GM18519 (cell line): ENCODE measurements around the gene CAPN3.
"Not testable (repeated sequence)": the region's sequence is repeated elsewhere in the genome, so short reads cannot be mapped to it uniquely, and the experiment has no call there.

ENCODE experiments used
- ATAC-seq: cut with Tn5 transposase; IDR thresholded peaks from one replicate; pipeline ENCODE4 v1.9.1; 2021; ENCODE audit warnings: mild to moderate bottlenecking, moderate library complexity; ENCODE audit not compliant: unreplicated experiment, low FRiP score

CAPN3 gene

GRCh38 chr15:42359249-42359648 is at the start of gene CAPN3:
Gene CAPN3 (plus strand): TSS chr15:42359501. CDS start chr15:42359806, 305 bp downstream.
- no peak for ATAC-seq

GRCh38 chr15:42313463-42313862 is 45.8 kb upstream of the CAPN3 start:
- ATAC-seq = no peak

DNA sequence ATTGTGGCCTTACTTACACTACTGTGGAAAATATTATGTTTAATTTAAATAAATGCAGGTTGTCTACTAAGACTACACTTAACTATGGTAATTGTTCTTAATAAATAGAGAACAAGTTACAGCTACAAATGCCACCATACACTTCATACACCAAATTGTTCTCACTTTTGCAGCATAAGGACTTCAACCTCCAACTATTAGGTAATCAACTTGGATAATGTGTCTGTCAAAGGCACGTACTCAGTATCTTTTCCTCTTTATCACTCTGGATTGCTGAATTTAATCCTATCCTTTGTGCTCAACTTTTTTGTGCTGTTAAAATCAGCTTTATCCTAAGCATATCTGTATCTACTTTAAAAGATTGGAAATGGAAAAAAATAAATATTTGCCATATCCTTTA is 44.5 kb upstream of the CAPN3 start:
- no peak for ATAC-seq

- no peak for ATAC-seq
Observed at GRCh38 chr15:42315521-42315920, 43.8 kb upstream of the CAPN3 start.

DNA sequence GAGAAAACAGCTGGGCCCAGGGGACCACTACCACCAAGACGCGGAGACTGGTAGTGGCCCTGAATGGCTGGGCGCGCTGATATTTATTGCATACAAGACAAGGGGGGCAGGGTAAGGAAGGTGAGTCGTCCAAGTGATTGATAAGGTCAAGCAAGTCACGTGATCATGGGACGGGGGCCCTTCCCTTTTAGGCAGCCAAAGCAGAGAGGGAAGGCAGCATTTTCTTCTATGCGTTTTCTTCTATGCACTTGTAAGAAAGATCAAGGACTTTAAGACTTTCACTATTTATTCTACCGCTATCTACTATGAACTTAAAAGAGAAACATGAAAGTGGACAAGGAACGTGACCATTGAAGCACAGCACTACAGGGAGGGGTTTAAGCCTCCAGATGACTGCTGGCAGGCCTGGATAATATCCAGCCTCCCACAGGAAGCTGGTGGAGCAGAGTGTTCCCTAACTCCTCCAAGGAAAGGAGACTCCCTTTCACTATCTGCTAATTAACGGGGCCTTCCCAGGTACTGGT is 43.0 kb upstream of the CAPN3 start:
- not testable (repeated sequence) for ATAC-seq

- ATAC-seq = no peak
Observed at GRCh38 chr15:42319206-42319605, 40.1 kb upstream of the CAPN3 start.

DNA sequence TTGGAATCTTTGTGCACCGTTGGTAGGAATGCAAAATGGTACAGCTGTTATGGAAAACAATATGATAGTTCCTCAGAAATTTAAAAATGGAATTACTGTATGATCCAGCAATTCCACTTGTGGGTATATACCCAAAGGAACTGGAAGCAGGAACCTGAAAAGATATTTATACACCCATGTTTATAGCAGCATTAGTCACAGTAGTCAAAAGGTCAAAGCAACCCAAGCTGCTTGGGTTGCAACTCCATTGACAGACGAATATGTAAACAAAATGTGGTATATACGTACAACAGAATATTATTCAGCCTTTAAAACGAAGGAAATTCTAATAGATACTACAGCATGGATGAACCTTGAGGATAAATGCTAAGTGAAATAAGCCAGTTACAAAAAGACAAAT is 35.0 kb upstream of the CAPN3 start:
- no peak for ATAC-seq

- ATAC-seq = no peak
Observed at GRCh38 chr15:42329161-42329560, 30.1 kb upstream of the CAPN3 start.

DNA sequence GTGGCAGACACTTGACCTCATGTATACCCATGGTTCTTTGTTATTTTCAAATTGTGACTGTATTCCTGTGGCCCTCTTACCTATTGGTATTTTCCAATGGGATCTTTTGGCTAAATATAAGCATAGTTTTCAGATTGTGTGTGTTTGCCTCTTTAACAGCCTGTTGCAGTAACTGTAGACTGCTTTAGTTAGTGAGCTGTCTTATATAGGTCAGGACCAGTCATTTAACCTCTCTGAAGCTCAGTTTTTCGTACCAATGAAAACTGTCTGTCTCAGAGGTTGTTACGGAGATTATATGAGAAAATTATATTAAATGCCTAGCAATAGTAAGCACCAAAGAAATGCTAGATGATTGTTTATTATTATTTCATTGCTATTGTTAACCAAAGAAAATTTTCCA is 29.3 kb upstream of the CAPN3 start:
- no peak for ATAC-seq

- no peak for ATAC-seq
Observed at GRCh38 chr15:42331235-42331634, 28.1 kb upstream of the CAPN3 start.

GRCh38 chr15:42332331-42332730 is 27.0 kb upstream of the CAPN3 start:
- no peak for ATAC-seq

DNA sequence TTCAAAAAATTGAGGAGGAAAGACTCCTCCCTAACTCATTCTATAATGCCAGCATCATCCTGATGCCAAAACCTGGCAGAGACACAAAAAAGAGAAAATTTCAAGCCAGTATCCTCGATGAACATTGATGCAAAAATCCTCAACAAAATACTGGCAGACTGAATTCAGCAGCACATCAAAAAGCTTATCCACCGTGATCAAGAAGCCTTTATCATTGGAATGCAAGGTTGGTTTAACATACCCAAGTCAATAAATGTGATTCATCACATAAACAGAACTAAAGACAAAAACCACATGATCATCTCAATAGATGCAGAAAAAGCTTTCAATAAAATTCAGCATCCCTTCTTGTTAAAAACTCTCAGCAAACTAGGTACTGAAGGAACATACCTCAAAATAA is 24.2 kb upstream of the CAPN3 start:
- ATAC-seq = no peak

- ATAC-seq = not testable (repeated sequence)
Observed at GRCh38 chr15:42336650-42337049, 22.7 kb upstream of the CAPN3 start.

- ATAC-seq = not testable (repeated sequence)
Observed at GRCh38 chr15:42337104-42337503, 22.2 kb upstream of the CAPN3 start.

DNA sequence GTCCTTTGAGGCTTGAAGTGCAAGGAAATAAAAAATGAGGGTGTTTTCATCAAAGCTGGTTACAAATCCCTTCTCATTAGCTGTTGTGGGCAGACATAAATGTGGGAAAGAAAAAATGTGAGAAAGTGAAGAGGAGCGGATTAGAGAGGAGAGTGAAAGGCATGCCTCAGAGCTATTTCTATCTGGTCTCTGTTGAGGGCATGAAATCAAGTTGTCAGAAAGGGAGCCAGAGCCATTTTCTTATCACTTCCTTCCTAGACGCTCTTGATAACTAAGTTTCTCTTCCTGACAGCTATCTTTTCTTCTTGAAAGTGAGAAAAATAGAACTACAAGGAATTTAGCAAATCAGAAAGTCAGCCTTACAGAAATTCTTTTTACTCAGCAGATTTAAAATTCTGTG is 20.8 kb upstream of the CAPN3 start:
- no peak for ATAC-seq

- no peak for ATAC-seq
Observed at GRCh38 chr15:42343596-42344232, 15.6 kb upstream of the CAPN3 start.

DNA sequence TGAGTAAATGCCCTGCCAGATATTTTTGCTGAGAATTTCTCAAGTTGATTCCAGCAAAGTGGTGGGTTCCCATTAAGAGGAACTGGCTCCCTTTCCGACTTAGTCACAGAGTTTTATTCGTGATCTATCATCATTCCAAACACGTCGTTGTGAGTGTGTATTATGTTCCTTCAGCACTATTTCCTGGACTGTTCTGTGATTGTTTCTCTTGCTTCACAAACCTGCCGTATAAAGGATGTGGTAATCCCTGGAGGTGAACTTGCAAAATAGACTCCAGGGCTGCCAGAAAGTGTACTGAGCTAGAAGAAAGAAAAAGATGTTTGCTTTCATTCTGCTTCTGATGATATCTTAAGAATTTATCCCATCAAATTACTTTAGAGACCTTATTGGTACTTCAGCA is 14.5 kb upstream of the CAPN3 start:
- ATAC-seq = no peak

GRCh38 chr15:42345504-42345903 is 13.8 kb upstream of the CAPN3 start:
- ATAC-seq = no peak

- no peak for ATAC-seq
Observed at GRCh38 chr15:42348083-42348482, 11.2 kb upstream of the CAPN3 start.

GRCh38 chr15:42349186-42349585 is 10.1 kb upstream of the CAPN3 start:
- ATAC-seq = no peak

- no peak for ATAC-seq
Observed at GRCh38 chr15:42352401-42352800, 6.9 kb upstream of the CAPN3 start.

DNA sequence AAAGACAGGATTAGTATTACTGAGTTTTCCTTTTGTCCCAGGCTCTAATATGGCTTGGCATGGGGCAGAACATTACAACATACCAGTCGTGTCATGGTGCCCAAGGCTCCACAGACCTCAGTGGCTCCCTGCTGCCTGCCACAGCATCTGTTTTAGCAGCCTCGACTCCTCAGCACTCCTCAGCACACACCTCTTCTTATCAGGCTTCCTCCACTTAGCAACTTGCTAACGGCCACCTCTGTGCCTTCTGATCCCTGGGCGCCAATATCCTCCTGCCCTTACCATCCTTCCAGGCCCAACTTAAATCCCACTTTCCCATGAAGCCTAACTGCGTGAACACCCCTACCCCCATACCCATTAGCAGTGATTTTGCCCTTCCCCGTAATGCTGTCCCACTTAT is 6.2 kb upstream of the CAPN3 start:
- ATAC-seq = no peak

- no peak for ATAC-seq
Observed at GRCh38 chr15:42354824-42355223, 4.5 kb upstream of the CAPN3 start.
